ENCODE measurements around the gene C16orf87. TPM values are rescaled to one million over a fixed set of nuclear protein-coding genes. Genes with fewer than 3 reads are reported as not detected.

The C16orf87 gene
- total RNA-seq, 4 donors from 2014 or later, result 5.8 to 13.7 (median 9.4) TPM

DNA sequence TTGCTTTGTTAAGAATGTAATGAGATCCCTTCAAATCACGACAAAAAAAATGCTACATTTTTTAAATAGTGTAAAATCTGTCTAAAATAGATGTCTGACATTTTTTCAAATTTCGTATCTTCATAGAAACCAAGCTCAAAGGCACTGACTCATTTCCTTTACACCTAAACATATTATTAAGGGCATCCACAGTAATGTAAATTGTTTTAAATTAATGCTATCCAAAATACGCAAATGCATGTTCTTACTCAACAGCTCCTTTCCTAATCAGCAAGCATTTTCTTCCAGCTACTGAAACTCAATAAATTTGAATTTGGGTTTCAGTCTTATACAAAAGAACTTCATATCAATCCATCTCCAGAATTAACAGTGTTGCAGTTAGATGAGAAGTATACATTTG, 4.3 kb downstream of the C16orf87 start:
- TF ChIP-seq POLR2AphosphoS5 (IDR thresholded peaks at IDR 0.05), result no peak
- no peak for TF ChIP-seq EP300 (IDR thresholded peaks at IDR 0.05)
- TF ChIP-seq, protein P1, sequence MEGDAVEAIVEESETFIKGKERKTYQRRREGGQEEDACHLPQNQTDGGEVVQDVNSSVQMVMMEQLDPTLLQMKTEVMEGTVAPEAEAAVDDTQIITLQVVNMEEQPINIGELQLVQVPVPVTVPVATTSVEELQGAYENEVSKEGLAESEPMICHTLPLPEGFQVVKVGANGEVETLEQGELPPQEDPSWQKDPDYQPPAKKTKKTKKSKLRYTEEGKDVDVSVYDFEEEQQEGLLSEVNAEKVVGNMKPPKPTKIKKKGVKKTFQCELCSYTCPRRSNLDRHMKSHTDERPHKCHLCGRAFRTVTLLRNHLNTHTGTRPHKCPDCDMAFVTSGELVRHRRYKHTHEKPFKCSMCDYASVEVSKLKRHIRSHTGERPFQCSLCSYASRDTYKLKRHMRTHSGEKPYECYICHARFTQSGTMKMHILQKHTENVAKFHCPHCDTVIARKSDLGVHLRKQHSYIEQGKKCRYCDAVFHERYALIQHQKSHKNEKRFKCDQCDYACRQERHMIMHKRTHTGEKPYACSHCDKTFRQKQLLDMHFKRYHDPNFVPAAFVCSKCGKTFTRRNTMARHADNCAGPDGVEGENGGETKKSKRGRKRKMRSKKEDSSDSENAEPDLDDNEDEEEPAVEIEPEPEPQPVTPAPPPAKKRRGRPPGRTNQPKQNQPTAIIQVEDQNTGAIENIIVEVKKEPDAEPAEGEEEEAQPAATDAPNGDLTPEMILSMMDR (IDR thresholded peaks at IDR 0.05), result no peak
- TF ChIP-seq POLR2A (IDR thresholded peaks at IDR 0.05), result no peak
- ATAC-seq, result no peak
- no peaks in the 10 kb centered on the region for H3K36me3 ChIP-seq
- no peak overlapping the region for H3K27ac ChIP-seq
- no peak overlapping the region for H3K4me3 ChIP-seq
- no peaks in the 10 kb centered on the region for H3K9me3 ChIP-seq
- H3K27me3 ChIP-seq, result no peaks in the 10 kb centered on the region
- 62 to 77% methylated on average over 3 of the region's 3 CpGs for WGBS, 2 donors (ENCODE audit: low coverage in 1 of 2)
- peaks cover 0 to 26% (median 3%) of the 10 kb centered on the region in 3 donors for H3K4me1 ChIP-seq

DNA sequence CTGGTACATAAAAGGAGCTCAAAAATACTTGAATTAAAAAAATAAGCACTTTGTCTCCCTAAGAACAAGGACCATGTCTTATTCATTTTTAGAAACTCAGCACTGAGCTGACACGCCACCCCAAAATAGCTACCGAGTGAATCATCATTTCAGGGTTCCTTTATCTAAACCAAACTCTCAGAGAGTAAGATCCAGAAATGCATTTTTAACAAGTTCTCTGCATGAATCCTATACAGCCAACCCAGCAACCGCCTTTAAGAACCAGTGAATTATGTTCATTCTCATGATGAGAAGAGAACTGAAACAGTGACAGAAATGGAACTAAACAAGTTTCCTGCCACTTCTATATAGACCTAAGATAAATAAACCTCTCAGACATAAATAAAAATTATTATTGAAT, 8.7 kb downstream of the C16orf87 start:
- H3K4me1 ChIP-seq, result peaks cover 0 to 12% (median 0%) of the 10 kb centered on the region in 3 donors
- WGBS, 2 donors (ENCODE audit: low coverage in 1 of 2), result 45 to 61% methylated on average over 3 of the region's 3 CpGs
- no peak for ATAC-seq
- H3K4me3 ChIP-seq, result no peak overlapping the region
- H3K36me3 ChIP-seq, result no peaks in the 10 kb centered on the region
- no peaks in the 10 kb centered on the region for H3K9me3 ChIP-seq
- no peak overlapping the region for H3K27ac ChIP-seq
- TF ChIP-seq, protein P1 (IDR thresholded peaks at IDR 0.05), result no peak
- TF ChIP-seq EP300 (IDR thresholded peaks at IDR 0.05) (no peak), POLR2A (IDR thresholded peaks at IDR 0.05) (no peak), POLR2AphosphoS5 (IDR thresholded peaks at IDR 0.05) (no peak)
- H3K27me3 ChIP-seq, result no peaks in the 10 kb centered on the region

DNA sequence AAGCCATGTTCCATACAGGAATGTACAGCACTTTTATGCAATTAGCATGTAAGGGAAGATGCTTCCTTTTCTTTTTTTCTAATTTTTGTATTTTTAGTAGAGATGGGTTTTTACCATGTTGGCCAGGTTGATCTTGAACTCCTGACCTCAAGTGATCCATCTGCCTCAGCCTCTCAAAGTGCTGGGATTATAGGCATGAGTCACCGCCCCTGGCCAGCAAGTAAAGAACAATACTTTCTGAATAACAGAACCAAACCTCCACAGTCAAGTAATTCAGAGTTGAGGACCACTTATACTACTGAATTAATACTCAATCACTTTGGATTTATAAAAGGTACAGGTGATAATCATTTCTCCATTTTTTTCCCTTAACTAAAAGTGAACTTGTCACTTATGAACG, 13.0 kb downstream of the C16orf87 start:
- TF ChIP-seq POLR2A (IDR thresholded peaks at IDR 0.05) (no peak), POLR2AphosphoS5 (IDR thresholded peaks at IDR 0.05) (no peak), EP300 (IDR thresholded peaks at IDR 0.05) (no peak)
- TF ChIP-seq, protein P1 (IDR thresholded peaks at IDR 0.05), result no peak
- Histone ChIP-seq H3K4me3 (no peak overlapping the region), H3K27me3 (no peaks in the 10 kb centered on the region), H3K9me3 (no peaks in the 10 kb centered on the region), H3K27ac (no peak overlapping the region), H3K36me3 (no peaks in the 10 kb centered on the region), H3K4me1 (peaks cover 0 to 12% (median 0%) of the 10 kb centered on the region in 3 donors)
- no peak for ATAC-seq
- WGBS, 2 donors (ENCODE audit: low coverage in 1 of 2), result 35 to 72% methylated on average over 2 of the region's 2 CpGs

DNA sequence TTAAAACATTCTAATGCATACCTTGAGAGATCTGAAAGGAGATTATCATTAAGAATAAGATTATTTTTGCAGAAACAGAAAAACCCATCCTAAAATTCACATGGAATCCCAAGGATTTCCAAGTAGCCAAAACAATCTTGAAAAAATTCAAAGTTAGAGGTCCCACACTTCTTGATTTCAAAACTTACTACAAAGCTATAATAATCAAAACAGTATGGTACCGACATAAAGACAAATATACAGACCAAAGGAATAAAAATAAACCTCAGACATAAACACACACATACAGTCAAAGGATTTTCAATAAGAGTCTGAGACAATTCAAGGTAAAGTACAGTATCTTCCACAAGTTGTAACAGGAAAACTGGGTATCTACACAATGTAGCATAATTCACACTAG, 16.2 kb downstream of the C16orf87 start:
- Histone ChIP-seq H3K4me3 (no peak overlapping the region), H3K9me3 (no peaks in the 10 kb centered on the region), H3K27ac (no peak overlapping the region), H3K27me3 (no peaks in the 10 kb centered on the region), H3K4me1 (peaks cover 0 to 8% (median 0%) of the 10 kb centered on the region in 3 donors), H3K36me3 (no peaks in the 10 kb centered on the region)
- WGBS, 2 donors (ENCODE audit: low coverage in 1 of 2), result 93 to 100% methylated on average over 1 of the region's 1 CpG
- ATAC-seq, result no peak
- TF ChIP-seq POLR2A (IDR thresholded peaks at IDR 0.05) (no peak), POLR2AphosphoS5 (IDR thresholded peaks at IDR 0.05) (no peak), EP300 (IDR thresholded peaks at IDR 0.05) (no peak)
- TF ChIP-seq, protein P1 (IDR thresholded peaks at IDR 0.05), result no peak

DNA sequence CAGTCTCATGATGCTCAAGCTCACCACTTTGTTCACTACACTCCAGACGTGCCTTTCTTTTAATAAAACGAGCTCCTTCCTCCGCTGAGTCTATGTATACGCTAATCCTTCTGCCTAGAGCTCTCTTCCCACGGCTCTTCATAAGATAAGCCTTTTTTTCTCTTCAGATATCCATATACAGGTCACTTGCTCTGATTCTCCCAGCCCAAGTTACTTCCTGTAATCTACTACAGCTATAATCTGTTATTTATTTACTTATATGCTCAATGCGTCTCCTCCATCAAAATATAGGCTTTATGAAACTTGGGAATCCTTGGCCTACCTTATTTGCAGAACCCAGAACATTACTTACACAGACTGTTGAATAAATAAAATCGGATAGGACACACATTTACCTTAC, 17.4 kb downstream of the C16orf87 start:
- Histone ChIP-seq H3K27ac (no peak overlapping the region), H3K4me3 (no peak overlapping the region), H3K9me3 (no peaks in the 10 kb centered on the region), H3K36me3 (no peaks in the 10 kb centered on the region), H3K27me3 (no peaks in the 10 kb centered on the region), H3K4me1 (peaks cover 0 to 17% (median 0%) of the 10 kb centered on the region in 3 donors)
- ATAC-seq, result no peak
- WGBS, 2 donors (ENCODE audit: low coverage in 1 of 2), result 93% methylated on average over 7 of the region's 7 CpGs
- no peak for TF ChIP-seq POLR2AphosphoS5 (IDR thresholded peaks at IDR 0.05)
- no peak for TF ChIP-seq EP300 (IDR thresholded peaks at IDR 0.05)
- TF ChIP-seq POLR2A (IDR thresholded peaks at IDR 0.05), result no peak
- TF ChIP-seq, protein P1 (IDR thresholded peaks at IDR 0.05), result no peak
